WI38 (cell line): ENCODE results near the gene KANK3.

ENCODE experiments used
- H3K4me3 ChIP-seq: 2 replicates; pipeline ENCODE4 v1.5.1; 2011; ENCODE audit warnings: low read depth, mild to moderate bottlenecking, control low read depth, low read length
- CTCF ChIP-seq: IDR thresholded peaks from 2 replicates; pipeline ENCODE4 v1.5.1; 2012; ENCODE audit warnings: low read depth, mild to moderate bottlenecking, control low read depth, low read length

KANK3 gene

DNA sequence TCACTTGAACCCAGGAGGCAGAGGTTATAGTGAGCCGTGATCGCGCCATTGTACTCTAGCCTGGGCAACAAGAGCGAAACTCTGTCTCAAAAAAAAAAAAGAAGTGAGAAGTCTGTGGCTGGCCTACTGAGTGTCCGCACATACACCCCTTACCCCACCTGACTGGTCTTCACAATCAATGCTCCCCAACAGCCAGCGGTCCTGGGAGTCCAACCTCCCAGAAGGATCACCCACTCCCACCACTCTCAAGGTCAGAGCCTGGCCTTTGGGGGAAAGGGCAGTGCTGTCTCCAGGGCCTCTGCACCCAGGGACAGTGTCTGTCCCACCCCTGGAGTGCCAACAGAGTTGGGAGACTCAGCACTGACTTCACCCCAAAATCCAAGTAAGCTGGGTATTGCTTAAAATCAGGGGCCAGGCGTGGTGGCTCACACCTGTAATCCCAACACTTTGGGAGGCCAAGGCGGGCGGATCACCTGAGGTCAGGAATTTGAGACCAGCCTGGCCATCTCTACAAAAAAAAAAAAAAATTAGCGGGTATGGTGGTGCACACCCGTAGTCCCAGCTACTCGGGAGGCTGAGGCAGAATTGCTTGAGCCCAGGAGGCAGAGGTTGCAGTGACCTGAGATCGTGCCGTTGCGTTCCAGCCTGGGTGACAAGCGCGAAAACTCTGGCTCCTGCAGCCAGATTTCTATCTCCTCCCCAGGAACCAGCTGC lies 32.6 kb downstream of the KANK3 start:
- no peak overlapping the region for H3K4me3 ChIP-seq
- TF ChIP-seq CTCF, result no peak

- H3K4me3 ChIP-seq, result peak overlapping the region; percentile 67; the same call in 1 of the 2 replicates
Observed at GRCh38 chr19:8308891-8309291, 34.2 kb downstream of the KANK3 start.

GRCh38 chr19:8307965-8308866 lies 34.8 kb downstream of the KANK3 start, which contains the start of gene CD320:
Gene CD320, minus strand, starts transcription at chr19:8308358. Its CDS starts 68 bp downstream, at chr19:8308290.
- no peak for TF ChIP-seq CTCF
- H3K4me3 ChIP-seq, result peak within 1 kb of the TSS; percentile 67

More at GRCh38 chr19:8308891-8309291, 34.2 kb downstream of the KANK3 start:
- no peak for TF ChIP-seq CTCF

- peak overlapping the region; percentile 67 for H3K4me3 ChIP-seq
- no peak for TF ChIP-seq CTCF
Observed at GRCh38 chr19:8307400-8307964, 35.6 kb downstream of the KANK3 start.

DNA sequence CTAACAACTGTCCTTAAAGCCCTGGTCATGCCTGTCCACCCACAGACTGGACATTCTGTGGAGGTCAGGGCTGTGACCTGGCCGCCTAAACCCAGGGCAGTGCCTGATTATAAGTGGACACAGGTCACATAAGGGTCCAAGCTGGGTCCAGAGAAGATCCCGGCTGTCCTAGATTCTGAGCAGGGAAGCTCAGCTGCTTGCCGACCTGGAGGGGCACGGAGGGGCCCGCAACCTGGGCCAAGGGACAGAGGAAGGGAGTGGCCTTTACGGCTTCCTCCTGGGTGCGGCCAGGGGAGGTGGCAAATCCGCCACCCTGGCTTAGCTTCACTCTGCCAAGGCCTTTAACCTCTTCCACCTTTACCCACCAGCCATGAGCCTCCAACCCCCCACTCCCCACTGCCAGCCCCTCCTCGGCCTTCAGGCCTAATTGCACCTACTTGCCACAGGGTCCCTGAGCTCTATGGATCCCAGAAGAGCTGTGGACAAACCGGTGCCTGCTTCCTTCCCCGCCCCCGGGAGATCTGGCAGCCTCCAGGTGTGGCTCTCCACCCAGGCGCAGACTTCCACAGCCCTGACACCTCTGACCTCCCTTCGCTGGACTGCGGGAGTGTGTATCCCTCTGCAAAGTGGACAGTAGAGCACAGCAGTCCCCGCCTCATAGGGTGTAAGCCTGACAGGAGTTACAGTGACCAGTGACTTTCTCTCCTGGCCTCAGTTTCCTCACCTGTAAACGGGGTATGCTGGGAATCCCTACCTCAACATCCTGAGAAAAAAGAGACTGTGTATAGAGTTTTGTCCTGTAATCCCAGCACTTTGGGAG lies 36.6 kb downstream of the KANK3 start:
- H3K4me3 ChIP-seq, result no peak overlapping the region
- TF ChIP-seq CTCF, result no peak

- no peak overlapping the region for H3K4me3 ChIP-seq
Observed at GRCh38 chr19:8305798-8306197, 37.3 kb downstream of the KANK3 start.

More at GRCh38 chr19:8305798-8306197, 37.3 kb downstream of the KANK3 start:
- no peak for TF ChIP-seq CTCF
